AG04449 (cell line): ENCODE measurements around the gene DCAKD.

Experiments used
- CTCF ChIA-PET: fragments of 350-600 bp; formaldehyde crosslinking; extraction: SDS; loops from one replicate; lab custom pipeline; 2021; ENCODE audit warnings: antibody characterized with exemption; lab: Yijun Ruan, JAX
- POLR2A ChIA-PET: fragments of 400-600, 350-600 bp; formaldehyde crosslinking; extraction: SDS; loops from one replicate; lab custom pipeline; 2020; ENCODE audit warnings: antibody characterized with exemption, inconsistent platforms; lab: Yijun Ruan, JAX
- DNase-seq: peaks from one replicate; pipeline ENCODE4 v3.0.0-alpha.2; 2010; ENCODE audit warnings: low read depth, low spot score
- H3K4me3 ChIP-seq: 2 replicates; pipeline ENCODE4 v1.5.1; 2011; ENCODE audit warnings: low read depth, mild to moderate bottlenecking, control low read depth, low read length
- CTCF ChIP-seq: IDR thresholded peaks from one replicate; pipeline ENCODE4 v1.5.1; 2011; ENCODE audit warnings: mild to moderate bottlenecking, moderate library complexity, low read length, control low read depth, inconsistent platforms; ENCODE audit not compliant: insufficient read depth; ENCODE audit errors: missing control alignments

Gene DCAKD

GRCh38 chr17:45031231-45032173 lies 19.9 kb downstream of the DCAKD start:
- ChIA-PET POLR2A (no interaction called here), CTCF (interaction anchor here (0.8 to 6.0 kb wide), 4 partner anchors 10 to 111 kb away, joined by 3 to 44 read pairs (median 12); no protein-coding TSS in a partner anchor)
- no peak overlapping the region for H3K4me3 ChIP-seq
- DNase-seq = no peak
- TF ChIP-seq CTCF = no peak

- ChIA-PET POLR2A (no interaction called here), CTCF (interaction anchor here (0.8 to 6.0 kb wide), 3 partner anchors 10 to 110 kb away, joined by 3 to 44 read pairs (median 20); no protein-coding TSS in a partner anchor)
- TF ChIP-seq CTCF = no peak
- no peak for DNase-seq
- H3K4me3 ChIP-seq = no peak overlapping the region
These were observed 20.7 kb downstream of the DCAKD start for GRCh38 chr17:45030733-45031132.

GRCh38 chr17:45029758-45030423 lies 21.5 kb downstream of the DCAKD start:
- no peak overlapping the region for H3K4me3 ChIP-seq
- CTCF ChIA-PET = interaction anchor here (2.5 to 6.0 kb wide), 2 partner anchors 9 to 109 kb away, joined by 20 to 44 read pairs; no protein-coding TSS in a partner anchor
- TF ChIP-seq CTCF = no peak
- POLR2A ChIA-PET = no interaction called here
- DNase-seq = no peak

GRCh38 chr17:45029096-45029495 lies 22.3 kb downstream of the DCAKD start:
- no peak overlapping the region for H3K4me3 ChIP-seq
- ChIA-PET POLR2A (no interaction called here), CTCF (interaction anchor here (1.1 to 6.0 kb wide), 2 partner anchors 70 to 108 kb away, joined by 3 to 20 read pairs; no protein-coding TSS in a partner anchor)
- no peak for DNase-seq
- TF ChIP-seq CTCF = no peak

GRCh38 chr17:45022655-45023339 lies 28.6 kb downstream of the DCAKD start:
- ChIA-PET POLR2A (no interaction called here), CTCF (interaction anchor here (0.6 to 18.0 kb wide), 55 partner anchors 8 to 1274 kb away, joined by 3 to 673 read pairs (median 5); partner anchors contain the start of genes ACBD4, C1QL1, EFTUD2 and GFAP)
- no peak for TF ChIP-seq CTCF
- DNase-seq = no peak
- no peak overlapping the region for H3K4me3 ChIP-seq
